SH-SY5Y (cell line): Measurements from ENCODE around the gene ENPP1.

Source experiments
- GATA2 ChIP-seq: IDR thresholded peaks from 2 replicates; pipeline ENCODE4 v1.6.1; 2011; ENCODE audit warnings: mild to moderate bottlenecking, low read depth, low read length
- GATA3 ChIP-seq: IDR thresholded peaks from 2 replicates; pipeline ENCODE4 v1.6.1; 2011; ENCODE audit warnings: low read depth, mild to moderate bottlenecking, low read length, moderate library complexity

GRCh38 chr6:131768964-131769363, 38.9 kb upstream of the ENPP1 start:
- no peak for TF ChIP-seq GATA2
- no peak for TF ChIP-seq GATA3
